IMR-90 (cell line): ENCODE data around the gene SFXN3. TPM values are rescaled to one million over a fixed set of nuclear protein-coding genes. Genes with fewer than 3 reads are reported as not detected.
A peak's percentile ranks its signal among the peaks of the same experiment; 100 is the strongest.

Experiments
- ATAC-seq: fragments of 200-7000 bp; cut with Tn5 transposase; 2 replicates; pipeline ENCODE4 v1.9.1; 2020; ENCODE audit warnings: low read depth, mild to moderate bottlenecking, moderate library complexity
- BruUV-seq: library from RNA; stranded (reverse); fragments of 400-500 nt; replicated peaks from 2 replicates; lab custom pipeline; 2021; lab: Mats Ljungman, UMichigan
- CTCF ChIA-PET: fragments of 300-600 bp; formaldehyde crosslinking; extraction: SDS; loops from one replicate; lab custom pipeline; 2021; ENCODE audit warnings: antibody characterized with exemption; lab: Yijun Ruan, JAX
- POLR2A ChIA-PET: fragments of 300-600 bp; sonication (Branson Sonifier 250); formaldehyde crosslinking; loops from one replicate; lab custom pipeline; 2022; ENCODE audit warnings: antibody characterized with exemption; ENCODE audit not compliant: unreplicated experiment; lab: Charles Lee
- DNase-seq: peaks from one replicate; pipeline ENCODE4 v3.0.0; 2013
- H2AFZ ChIP-seq: replicated peaks from 2 replicates; pipeline ENCODE3; 2013; ENCODE audit warnings: low read length, mild to moderate bottlenecking; ENCODE audit not compliant: poor library complexity
- H2AK5ac ChIP-seq: 2 replicates; pipeline ENCODE4 v1.6.1; 2013; ENCODE audit warnings: low read depth, low read length, inconsistent platforms
- H2AK9ac ChIP-seq: replicated peaks from 2 replicates; pipeline ENCODE3; 2013; ENCODE audit warnings: mild to moderate bottlenecking, low read depth, low read length, moderate library complexity; ENCODE audit not compliant: poor library complexity
- H2BK120ac ChIP-seq: 2 replicates; pipeline ENCODE4 v1.6.1; 2013; ENCODE audit warnings: low read depth, low read length, inconsistent platforms
- H2BK15ac ChIP-seq: 3 replicates; pipeline ENCODE4 v1.6.1; 2013; ENCODE audit warnings: low read depth, low read length, inconsistent platforms
- H2BK20ac ChIP-seq: 2 replicates; pipeline ENCODE4 v1.6.1; 2013; ENCODE audit warnings: low read depth, mild to moderate bottlenecking, inconsistent platforms, low read length, moderate library complexity
- H2BK5ac ChIP-seq: 2 replicates; pipeline ENCODE4 v1.6.1; 2013; ENCODE audit warnings: mild to moderate bottlenecking, low read depth, low read length, inconsistent platforms; ENCODE audit not compliant: poor library complexity, severe bottlenecking
- H3K14ac ChIP-seq: replicated peaks from 2 replicates; pipeline ENCODE4 v1.6.1; 2013; ENCODE audit warnings: low read depth, low read length, inconsistent platforms
- H3K18ac ChIP-seq: 2 replicates; pipeline ENCODE4 v1.6.1; 2013; ENCODE audit warnings: low read depth, low read length, control low read depth
- H3K23ac ChIP-seq: 2 replicates; pipeline ENCODE4 v1.6.1; 2013; ENCODE audit warnings: low read depth, low read length, inconsistent platforms
- H3K27ac ChIP-seq: 2 replicates; pipeline ENCODE4 v1.5.1; 2013; ENCODE audit warnings: mild to moderate bottlenecking, control low read depth, low read length; ENCODE audit not compliant: insufficient read depth
- H3K27me3 ChIP-seq: 2 replicates; pipeline ENCODE4 v1.6.1; 2013; ENCODE audit warnings: low read length; ENCODE audit not compliant: control insufficient read depth, insufficient read depth
- H3K36me3 ChIP-seq: 2 replicates; pipeline ENCODE4 v1.6.1; 2013; ENCODE audit warnings: low read length, mixed read lengths; ENCODE audit not compliant: control insufficient read depth, insufficient read depth
- H3K4ac ChIP-seq: 2 replicates; pipeline ENCODE4 v1.6.1; 2013; ENCODE audit warnings: low read depth, low read length, inconsistent platforms
- H3K4me1 ChIP-seq: 2 replicates; pipeline ENCODE4 v1.6.1; 2013; ENCODE audit warnings: low read length, mixed read lengths; ENCODE audit not compliant: control insufficient read depth, insufficient read depth
- H3K4me2 ChIP-seq: 2 replicates; pipeline ENCODE4 v1.6.1; 2013; ENCODE audit warnings: low read depth, mild to moderate bottlenecking, control low read depth, low read length, moderate library complexity
- H3K4me3 ChIP-seq: 2 replicates; pipeline ENCODE4 v1.5.1; 2013; ENCODE audit warnings: low read depth, mild to moderate bottlenecking, control low read depth, low read length, moderate library complexity; ENCODE audit not compliant: insufficient read depth
- H3K56ac ChIP-seq: 2 replicates; pipeline ENCODE4 v1.6.1; 2013; ENCODE audit warnings: low read length, inconsistent platforms; ENCODE audit not compliant: insufficient read depth; ENCODE audit errors: extremely low read depth
- H3K79me1 ChIP-seq, 2 experiments: 2 replicates each; pipeline ENCODE4 v1.6.1; 2013; ENCODE audit warnings: low read length in 2 of 2, inconsistent platforms in 1 of 2, low read depth in 1 of 2
- H3K9ac ChIP-seq: 2 replicates; pipeline ENCODE4 v1.6.1; 2013; ENCODE audit warnings: low read depth, low read length, control low read depth
- H3K9me1 ChIP-seq: 2 replicates; pipeline ENCODE4 v1.6.1; 2013; ENCODE audit warnings: low read length, inconsistent platforms; ENCODE audit not compliant: insufficient read depth
- H3K9me3 ChIP-seq: 2 replicates; pipeline ENCODE4 v1.6.1; 2013; ENCODE audit warnings: low read length; ENCODE audit not compliant: control insufficient read depth, insufficient read depth
- H4K20me1 ChIP-seq: 2 replicates; pipeline ENCODE4 v1.6.1; 2013; ENCODE audit warnings: low read length, inconsistent platforms; ENCODE audit not compliant: insufficient read depth
- H4K5ac ChIP-seq: 2 replicates; pipeline ENCODE4 v1.6.1; 2013; ENCODE audit warnings: mild to moderate bottlenecking, low read depth, low read length, control low read depth
- H4K8ac ChIP-seq, 2 experiments: 2 replicates each; pipeline ENCODE4 v1.6.1; 2013; ENCODE audit warnings: low read depth in 2 of 2, low read length in 2 of 2, control low read depth in 1 of 2, inconsistent platforms in 1 of 2
- H4K91ac ChIP-seq: 2 replicates; pipeline ENCODE4 v1.6.1; 2013; ENCODE audit warnings: low read depth, low read length, inconsistent platforms; ENCODE audit not compliant: insufficient read depth
- BHLHE40 ChIP-seq: fragments of 150-350 bp; IDR thresholded peaks from 2 replicates; pipeline ENCODE4 v1.6.1; 2016; ENCODE audit warnings: mild to moderate bottlenecking, low read depth, low read length
- CEBPB ChIP-seq: IDR thresholded peaks from 2 replicates; pipeline ENCODE4 v1.6.1; 2012; ENCODE audit warnings: low read depth, low read length, improper control_type of control experiment
- CHD1 ChIP-seq: IDR thresholded peaks from 2 replicates; pipeline ENCODE4 v1.6.1; 2012; ENCODE audit warnings: low read depth, low read length, improper control_type of control experiment
- CTCF ChIP-seq: conservative IDR thresholded peaks from 2 replicates; pipeline ENCODE4 v1.5.1; 2012; ENCODE audit warnings: mild to moderate bottlenecking, low read depth, low read length, improper control_type of control experiment
- FOS ChIP-seq: fragments of 150-350 bp; IDR thresholded peaks from 2 replicates; pipeline ENCODE4 v1.6.1; 2016; ENCODE audit warnings: low read depth, low read length
- MAFK ChIP-seq: IDR thresholded peaks from 2 replicates; pipeline ENCODE4 v1.6.1; 2012; ENCODE audit warnings: low read depth, low read length, improper control_type of control experiment
- MAZ ChIP-seq: IDR thresholded peaks from 2 replicates; pipeline ENCODE4 v1.6.1; 2012; ENCODE audit warnings: low read depth, mild to moderate bottlenecking, low read length, improper control_type of control experiment, moderate library complexity, borderline replicate concordance
- MXI1 ChIP-seq: IDR thresholded peaks from 2 replicates; pipeline ENCODE4 v1.6.1; 2012; ENCODE audit warnings: low read depth, mild to moderate bottlenecking, low read length, moderate library complexity, borderline replicate concordance
- NFE2L2 ChIP-seq: fragments of 150-350 bp; IDR thresholded peaks from 2 replicates; pipeline ENCODE4 v1.6.1; 2016; ENCODE audit warnings: low read depth, mild to moderate bottlenecking, low read length
- RCOR1 ChIP-seq: IDR thresholded peaks from 2 replicates; pipeline ENCODE4 v1.6.1; 2012; ENCODE audit warnings: mild to moderate bottlenecking, low read length, improper control_type of control experiment; ENCODE audit not compliant: insufficient replicate concordance
- RFX5 ChIP-seq: IDR thresholded peaks from 2 replicates; pipeline ENCODE4 v1.8.0; 2012; ENCODE audit warnings: low read depth, mild to moderate bottlenecking, low read length, moderate library complexity
- USF2 ChIP-seq: fragments of 150-350 bp; IDR thresholded peaks from 2 replicates; pipeline ENCODE4 v1.6.1; 2017; ENCODE audit warnings: mild to moderate bottlenecking, antibody characterized with exemption, low read length, low read depth
- WGBS, 2 experiments: methylation state at CpG; one replicate each; pipeline versions ENCODE4 v1.1.5 to v1.1.7; 2013; ENCODE audit warnings: missing lambda C conversion rate in 2 of 2; ENCODE audit not compliant: insufficient read length in 1 of 2; ENCODE audit errors: extremely low coverage in 2 of 2; 5-methylcytosine and 5-hydroxymethylcytosine counted together
- dilution Hi-C: fragments of 300-500 bp; cut with HindIII; formaldehyde crosslinking; loops from one replicate; pipeline ENCODE4 v1.14.3; 2018; ENCODE audit warnings: low sequenced_read_pairs; ENCODE audit not compliant: unreplicated experiment
- in situ Hi-C: fragments of 300-500 bp; cut with MboI; formaldehyde crosslinking; loops from 3 replicates; pipeline ENCODE4 v1.14.3; 2019; ENCODE audit warnings: low sequenced_read_pairs, inconsistent platforms, mixed read lengths
- intact Hi-C: fragments of 100-400 bp; cut with micrococcal nuclease; formaldehyde crosslinking; loops from 2 replicates; pipeline ENCODE4 v1.10.0; 2022
- polyA plus RNA-seq, 3 experiments: library from polyadenylated mRNA; depleted of rRNA; stranded (reverse); fragments of >200 nt; gene quantifications; 2 replicates each; pipeline ENCODE4 v1.2.3, GENCODE V29; 2012; ENCODE audit warnings: low replicate concordance in 1 of 3
- total RNA-seq: library from RNA; depleted of rRNA; stranded (reverse); fragments of >200 nt; gene quantifications from 2 replicates; pipeline ENCODE4 v1.2.3, GENCODE V29; 2012

SFXN3 gene
- total and polyA plus RNA-seq, 2 of the 4 experiments (the other 2 are of a cell fraction) = 64.7 to 77.2 TPM

GRCh38 chr10:101000915-101001658 lies 29.9 kb upstream of the SFXN3 start (continued):
- no peak for TF ChIP-seq RFX5
- TF ChIP-seq CHD1 = 0 out of 2 replicates have a peak, but pooled peaks have one; percentile 72

GRCh38 chr10:101001659-101002035 lies 29.4 kb upstream of the SFXN3 start:
- H2BK15ac ChIP-seq = no peak overlapping the region
- ATAC-seq = no peak
- H4K20me1 ChIP-seq = peaks cover 56% of the 10 kb centered on the region
- peak overlapping the region; percentile 57 for H2BK5ac ChIP-seq
- peak overlapping the region; percentile 42; the same call in 1 of the 2 replicates for H4K5ac ChIP-seq
- in situ Hi-C loops (no loop called here), dilution Hi-C loops (no loop called here), intact Hi-C loops (no loop called here)
- H2BK120ac ChIP-seq = no peak overlapping the region
- peak overlapping the region; percentile 19; the same call in 1 of the 2 replicates for H3K23ac ChIP-seq
- H3K56ac ChIP-seq = no peak overlapping the region
- no TSS peak for BruUV-seq
- 100% methylated on average over 1 of the region's 5 CpGs; no CpG with 5 or more reads in 1 of the 2 experiments for WGBS, 2 experiments
- ChIA-PET CTCF (interaction anchor here (1.2 to 3.2 kb wide), 2 partner anchors 10 to 13 kb away, joined by 4 to 10 read pairs; no protein-coding TSS in a partner anchor), POLR2A (no interaction called here)
- H4K8ac ChIP-seq = 0 out of 4 replicates have a peak overlapping the region, but pooled peaks of 1 of the 2 experiments have one; percentile 32
- peak overlapping the region; percentile 91 for H3K27ac ChIP-seq
- peaks cover 41% of the 10 kb centered on the region for H3K36me3 ChIP-seq
- peak overlapping the region; percentile 16; the same call in 1 of the 2 replicates for H3K18ac ChIP-seq
- H3K79me1 ChIP-seq = peaks cover 22 to 67% of the 10 kb centered on the region in 2 experiments
- H3K9ac ChIP-seq = peak overlapping the region; percentile 76
- peak overlapping the region; percentile 34 for H2AFZ ChIP-seq
- H3K27me3 ChIP-seq = no peaks in the 10 kb centered on the region
- peak overlapping the region; percentile 78 for H3K4me3 ChIP-seq
- H3K4me1 ChIP-seq = peaks cover 27% of the 10 kb centered on the region
- H2AK9ac ChIP-seq = peak overlapping the region; percentile 21
- no peaks in the 10 kb centered on the region; the same call in none of the 2 replicates for H3K9me1 ChIP-seq
- H2AK5ac ChIP-seq = peak overlapping the region; percentile 65
- H3K9me3 ChIP-seq = no peaks in the 10 kb centered on the region
- peak overlapping the region; percentile 92 for H3K4me2 ChIP-seq
- H2BK20ac ChIP-seq = no peak overlapping the region
- peak overlapping the region; percentile 24 for H3K4ac ChIP-seq
- no peak for DNase-seq
- peak overlapping the region; percentile 8 for H3K14ac ChIP-seq
- H4K91ac ChIP-seq = peak overlapping the region; percentile 23; the same call in 1 of the 2 replicates
- TF ChIP-seq MXI1 (no peak), CTCF (no peak), MAFK (no peak), RCOR1 (no peak), CHD1 (no peak), BHLHE40 (no peak), FOS (no peak; the same call in 1 of the 2 replicates), NFE2L2 (no peak), RFX5 (no peak), MAZ (no peak), USF2 (no peak), CEBPB (no peak)
